Activated CD4-positive, alpha-beta T cell treated with anti-CD3 and anti-CD28 coated beads for 36 hours (primary cell): ENCODE data around the gene CDK5RAP3. TPM values are rescaled to one million over a fixed set of nuclear protein-coding genes. Genes with fewer than 3 reads are reported as not detected.
A peak's percentile ranks its signal among the peaks of the same experiment; 100 is the strongest.

Source experiments
- ATAC-seq: fragments of 200-7000 bp; cut with Tn5 transposase; one replicate; pipeline ENCODE4 v1.10.0; 2021; ENCODE audit warnings: mild to moderate bottlenecking, moderate library complexity
- CTCF ChIA-PET: fragments of 350-600 bp; sonication (Branson Sonifier 250); formaldehyde crosslinking; loops from one replicate; lab custom pipeline; 2021; ENCODE audit warnings: antibody characterized with exemption; lab: Charles Lee
- POLR2A ChIA-PET: fragments of 350-600 bp; sonication (Branson Sonifier 250); formaldehyde crosslinking; loops from one replicate; lab custom pipeline; 2021; ENCODE audit warnings: antibody characterized with exemption, inconsistent platforms; lab: Charles Lee
- DNase-seq: peaks from one replicate; pipeline ENCODE4 v3.0.0-alpha.2; 2020
- H3K27ac Mint-ChIP-seq: one replicate; pipeline ENCODE4 v1.8.0; 2021; ENCODE audit warnings: mixed read lengths
- H3K27me3 Mint-ChIP-seq: one replicate; pipeline ENCODE4 v1.8.0; 2021; ENCODE audit warnings: mixed read lengths
- H3K36me3 Mint-ChIP-seq: one replicate; pipeline ENCODE4 v1.8.0; 2021; ENCODE audit warnings: low read depth, mixed read lengths
- H3K4me1 Mint-ChIP-seq: one replicate; pipeline ENCODE4 v1.8.0; 2021; ENCODE audit warnings: mixed read lengths
- H3K4me3 Mint-ChIP-seq: one replicate; pipeline ENCODE4 v1.8.0; 2021; ENCODE audit warnings: mild to moderate bottlenecking, moderate library complexity, mixed read lengths
- H3K9me3 Mint-ChIP-seq: one replicate; pipeline ENCODE4 v1.8.0; 2021; ENCODE audit warnings: low read depth, mixed read lengths
- intact Hi-C, 2 experiments: fragments of 100-400 bp; cut with DNase I in 1 of 2; cut with micrococcal nuclease in 1 of 2; formaldehyde crosslinking; loops; one replicate each; pipeline versions ENCODE4 v1.14.2 to v1.15.1; 2022 to 2024; cut with DNase I, micrococcal nuclease
- total RNA-seq, 2 experiments: library from RNA; stranded (reverse); gene quantifications; one replicate each; pipeline ENCODE4 v1.2.3, GENCODE V29; 2021

CDK5RAP3 gene
- total RNA-seq, 2 experiments from 2014 or later: 147 to 156 TPM

DNA sequence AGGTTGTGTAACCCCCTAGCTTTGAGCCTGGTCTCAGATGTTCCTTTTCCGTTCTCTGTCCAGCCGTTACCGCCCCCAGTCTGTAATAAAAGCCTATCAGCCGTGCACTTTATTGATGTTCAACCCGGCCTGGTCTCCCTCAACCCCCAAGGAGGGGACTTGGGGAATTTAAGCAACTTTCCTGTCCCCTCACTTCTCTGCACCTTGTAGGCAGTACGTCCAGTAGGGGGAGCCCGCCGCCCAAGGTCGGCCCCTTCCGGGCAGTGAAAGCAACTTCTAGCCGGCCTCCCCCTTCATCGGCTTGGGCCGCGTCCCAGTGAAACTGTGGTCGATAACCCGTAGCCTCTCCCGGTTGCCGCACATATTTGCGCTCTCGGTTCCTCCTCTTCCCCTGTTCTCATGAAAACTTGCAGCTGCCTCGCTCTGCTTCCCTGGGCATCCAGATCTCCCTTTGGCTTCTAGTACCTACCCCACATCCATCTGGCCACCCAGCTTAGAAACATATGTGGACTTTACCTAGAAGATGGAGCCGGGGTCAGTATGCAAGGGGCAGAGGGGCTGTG is 21.6 kb upstream of the CDK5RAP3 start:
- ChIA-PET CTCF (interaction anchor here (0.7 to 12.5 kb wide), 25 partner anchors 8 to 283 kb away, joined by 3 to 222 read pairs (median 4); partner anchors contain the start of genes CDK5RAP3, LRRC46, MRPL10 and PNPO), POLR2A (no interaction called here)
- intact Hi-C loops: loop anchor here (1.0 to 10.0 kb wide), 5 partner anchors 21 to 1024 kb away; partner anchors contain the start of genes GOSR2 (in 1 of the 2), SCRN2 (in 1 of the 2) and UBE2Z (in 1 of the 2)
- no peaks in the 10 kb centered on the region for H3K27me3 Mint-ChIP-seq
- peaks cover 39% of the 10 kb centered on the region for H3K36me3 Mint-ChIP-seq
- ATAC-seq (peak; percentile 75), DNase-seq (peak; percentile 91)
- H3K27ac Mint-ChIP-seq: peak overlapping the region; percentile 66
- H3K4me1 Mint-ChIP-seq: peaks cover 42% of the 10 kb centered on the region
- no peaks in the 10 kb centered on the region for H3K9me3 Mint-ChIP-seq
- H3K4me3 Mint-ChIP-seq: peak overlapping the region; percentile 30

DNA sequence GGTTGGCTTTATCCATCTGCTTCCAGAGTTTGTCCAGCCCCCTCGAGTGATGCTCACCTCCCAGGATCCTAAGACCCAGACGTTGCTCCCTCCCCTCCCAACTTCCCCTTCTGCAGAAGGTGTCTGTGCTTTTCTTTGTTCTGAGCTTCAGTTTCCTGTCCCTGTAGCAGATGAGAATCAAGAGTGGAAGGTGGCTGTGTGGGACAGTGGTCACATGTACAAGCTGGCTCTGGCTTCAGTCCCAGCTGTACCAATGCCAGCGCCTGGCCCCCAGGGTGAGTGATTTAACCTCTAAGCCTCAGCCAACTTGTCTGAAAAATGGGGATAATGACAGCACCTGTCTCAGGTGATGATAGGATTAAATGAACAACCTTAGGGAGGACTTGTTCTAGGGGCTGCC is 21.0 kb upstream of the CDK5RAP3 start:
- H3K4me3 Mint-ChIP-seq: no peak overlapping the region
- DNase-seq (no peak), ATAC-seq (no peak)
- peaks cover 36% of the 10 kb centered on the region for H3K4me1 Mint-ChIP-seq
- H3K9me3 Mint-ChIP-seq: no peaks in the 10 kb centered on the region
- ChIA-PET POLR2A (interaction anchor here (1.2 to 1.3 kb wide), 2 partner anchors 9 to 20 kb away, joined by 3 to 6 read pairs; partner anchors contain the start of gene PNPO), CTCF (interaction anchor here (0.5 to 12.5 kb wide), 25 partner anchors 9 to 483 kb away, joined by 3 to 222 read pairs (median 4); partner anchors contain the start of genes CDK5RAP3, PNPO and SCRN2)
- peaks cover 35% of the 10 kb centered on the region for H3K36me3 Mint-ChIP-seq
- H3K27ac Mint-ChIP-seq: peak overlapping the region; percentile 58
- intact Hi-C loops: loop anchor here (1.0 to 10.0 kb wide), 5 partner anchors 20 to 1025 kb away; partner anchors contain the start of genes GOSR2 (in 1 of the 2), SCRN2 (in 1 of the 2) and UBE2Z (in 1 of the 2)
- H3K27me3 Mint-ChIP-seq: no peaks in the 10 kb centered on the region

DNA sequence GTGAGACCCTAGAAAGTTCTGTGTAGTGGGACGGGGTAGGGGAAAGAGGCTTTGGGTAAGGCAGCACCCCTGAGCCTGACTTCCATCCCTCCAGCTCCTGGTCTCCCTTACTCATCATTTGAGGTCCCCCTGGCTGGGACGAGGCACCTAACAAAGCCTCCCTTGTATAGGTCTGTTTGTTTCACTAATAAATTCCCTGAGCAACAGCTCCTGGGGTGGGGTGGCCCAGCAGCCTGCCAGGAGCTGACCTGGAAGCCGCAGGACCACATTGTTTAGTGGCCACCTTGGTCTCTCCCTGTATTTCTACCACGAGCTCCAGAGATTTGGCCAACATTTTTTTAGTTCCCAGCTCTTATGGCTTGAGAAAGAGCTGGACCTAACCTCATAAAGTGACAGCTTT is 20.5 kb upstream of the CDK5RAP3 start:
- intact Hi-C loops: no loop called here
- CTCF ChIA-PET: interaction anchor here (0.5 to 12.5 kb wide), 22 partner anchors 9 to 765 kb away, joined by 3 to 222 read pairs (median 4); partner anchors contain the start of genes CDK5RAP3, PNPO, SCRN2 and SP6
- peaks cover 30% of the 10 kb centered on the region for H3K36me3 Mint-ChIP-seq

DNA sequence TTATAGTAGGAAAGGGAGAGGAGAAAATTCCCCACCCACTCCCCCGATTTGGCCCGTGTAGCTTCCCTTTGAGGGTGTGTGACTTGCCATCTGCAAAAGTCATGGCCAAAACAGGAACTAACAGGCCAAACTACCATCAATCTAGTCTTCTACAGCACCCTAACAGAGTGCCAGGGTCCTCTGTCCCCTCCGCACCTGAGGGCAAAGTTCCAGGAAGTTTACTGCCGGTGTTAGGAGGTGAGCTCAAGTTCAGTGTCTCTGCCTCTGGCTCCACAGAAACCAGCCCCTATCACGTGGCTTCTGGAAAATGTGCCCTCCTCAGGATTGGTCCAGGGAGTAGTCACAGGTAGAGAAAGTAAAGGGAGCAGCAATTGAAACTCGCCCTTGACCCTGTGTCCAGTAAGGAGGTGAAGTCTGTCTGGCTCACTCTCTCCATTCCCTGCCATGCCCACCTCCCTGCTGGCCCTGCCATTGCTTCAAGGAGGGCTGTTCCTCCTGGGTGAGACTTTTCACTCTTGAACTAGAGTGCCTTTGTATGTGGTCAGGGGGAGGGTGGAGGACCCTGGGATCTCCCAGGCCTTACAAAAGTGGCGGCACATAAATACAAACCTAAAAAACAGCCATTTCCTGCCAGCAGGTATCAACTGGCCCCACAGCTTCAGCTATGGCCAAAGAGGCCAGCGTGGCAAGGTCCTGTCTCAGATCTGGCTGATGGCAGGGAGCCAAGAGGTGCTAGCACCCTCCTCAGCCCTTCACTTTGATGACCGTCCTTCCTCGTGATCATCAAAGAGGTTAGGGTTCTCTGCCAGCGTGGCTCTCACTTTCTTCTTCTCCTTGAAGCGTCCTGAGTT is 18.5 kb upstream of the CDK5RAP3 start:
- no peaks in the 10 kb centered on the region for H3K9me3 Mint-ChIP-seq
- H3K27ac Mint-ChIP-seq: no peak overlapping the region
- H3K27me3 Mint-ChIP-seq: no peaks in the 10 kb centered on the region
- DNase-seq (no peak), ATAC-seq (no peak)
- H3K4me1 Mint-ChIP-seq: peaks cover 14% of the 10 kb centered on the region
- intact Hi-C loops: no loop called here
- H3K4me3 Mint-ChIP-seq: no peak overlapping the region
- H3K36me3 Mint-ChIP-seq: peaks cover 19% of the 10 kb centered on the region
- ChIA-PET CTCF (interaction anchor here (0.7 to 12.5 kb wide), 4 partner anchors 9 to 57 kb away, joined by 3 to 222 read pairs (median 4); partner anchors contain the start of genes CDK5RAP3, PNPO and SP2), POLR2A (no interaction called here)

More for the DNA sequence above, 20.5 kb upstream of the CDK5RAP3 start:
- POLR2A ChIA-PET: interaction anchor here (1.2 to 1.3 kb wide), 2 partner anchors 9 to 20 kb away, joined by 3 to 6 read pairs; partner anchors contain the start of gene PNPO
- Mint-ChIP-seq H3K4me1 (peaks cover 31% of the 10 kb centered on the region), H3K4me3 (no peak overlapping the region), H3K9me3 (no peaks in the 10 kb centered on the region), H3K27me3 (no peaks in the 10 kb centered on the region), H3K27ac (no peak overlapping the region)
- ATAC-seq (no peak), DNase-seq (no peak)

DNA sequence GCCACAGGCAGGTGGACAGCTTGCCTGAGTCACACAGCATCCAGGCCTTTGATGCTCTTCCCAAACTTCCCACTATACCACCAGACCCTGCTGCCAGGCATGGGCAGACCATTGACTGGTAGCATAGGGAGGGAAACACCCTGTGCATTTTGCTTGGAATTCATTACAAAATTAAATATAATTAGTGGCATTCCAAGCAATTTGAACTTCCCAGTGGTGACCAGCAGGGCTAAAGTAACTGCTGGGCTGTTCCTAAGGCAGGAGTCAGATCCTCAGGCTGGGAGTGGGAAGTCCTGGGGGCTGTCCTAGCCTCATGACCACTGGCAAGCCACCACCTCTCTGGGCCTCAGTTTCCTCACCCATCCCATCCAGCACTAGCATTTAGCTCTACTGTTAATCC is 17.0 kb upstream of the CDK5RAP3 start:
- intact Hi-C loops: no loop called here
- Mint-ChIP-seq H3K4me3 (no peak overlapping the region), H3K27ac (no peak overlapping the region), H3K4me1 (peaks cover 13% of the 10 kb centered on the region), H3K27me3 (no peaks in the 10 kb centered on the region), H3K9me3 (no peaks in the 10 kb centered on the region), H3K36me3 (peaks cover 8% of the 10 kb centered on the region)
- no peak for DNase-seq
- ATAC-seq: no peak
- CTCF ChIA-PET: interaction anchor here (0.5 to 1.1 kb wide), 4 partner anchors 12 to 655 kb away, joined by 3 to 6 read pairs (median 4); partner anchors contain the start of gene CDK5RAP3
- POLR2A ChIA-PET: no interaction called here

DNA sequence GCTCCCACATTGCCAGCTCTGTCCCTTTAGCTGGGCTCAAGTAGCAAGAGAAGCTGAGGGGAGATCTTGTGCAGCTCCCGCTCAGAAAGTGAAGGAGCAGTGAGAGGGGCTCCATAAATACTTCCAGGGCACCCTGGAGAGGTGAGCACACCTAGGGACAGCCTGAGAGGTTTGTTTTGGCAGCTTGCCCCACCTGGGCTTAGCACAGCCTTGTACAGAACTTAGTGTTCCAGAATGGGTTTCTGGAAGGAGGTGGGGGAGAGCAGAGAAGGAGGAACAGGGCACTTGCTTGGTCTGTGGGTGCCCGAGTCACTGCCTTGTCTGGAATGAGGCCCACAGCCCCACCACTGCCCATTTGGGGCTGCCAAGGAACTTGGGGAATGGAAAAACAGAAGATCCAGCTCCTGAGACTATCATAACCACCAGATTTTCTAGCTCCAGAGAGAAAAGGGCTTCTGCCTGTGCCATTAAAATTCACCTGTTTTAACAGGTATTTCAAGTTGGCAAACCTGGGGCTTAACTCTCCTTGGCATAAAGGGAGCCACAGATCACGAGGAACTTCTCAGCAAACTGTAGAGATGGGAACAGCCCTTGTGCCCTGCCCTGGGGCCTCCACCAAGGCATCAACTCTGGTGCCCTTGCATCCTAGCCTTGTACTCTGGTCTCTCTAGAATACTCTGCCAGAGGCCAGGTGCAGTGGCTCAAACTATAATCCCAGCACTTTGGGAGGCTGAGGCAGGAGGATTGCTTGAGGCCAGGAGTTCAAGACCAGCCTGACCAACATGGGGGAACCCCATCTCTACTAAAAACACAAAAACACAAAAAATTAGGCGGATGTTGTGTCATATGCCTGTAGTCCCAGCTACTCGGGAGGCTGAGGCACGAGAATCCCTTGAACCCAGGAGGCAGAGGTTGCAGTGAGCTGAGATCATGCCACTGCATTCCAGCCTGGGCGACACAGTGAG is 15.1 kb upstream of the CDK5RAP3 start:
- DNase-seq (no peak), ATAC-seq (no peak)
- ChIA-PET POLR2A (interaction anchor here (0.6 to 1.4 kb wide), 2 partner anchors 14 to 74 kb away, joined by 3 to 5 read pairs; partner anchors contain the start of gene PNPO), CTCF (interaction anchor here (0.7 to 2.4 kb wide), 5 partner anchors 8 to 113 kb away, joined by 3 to 16 read pairs (median 3); partner anchors contain the start of gene CDK5RAP3)
- no peaks in the 10 kb centered on the region for H3K27me3 Mint-ChIP-seq
- H3K27ac Mint-ChIP-seq: no peak overlapping the region
- peaks cover 2% of the 10 kb centered on the region for H3K36me3 Mint-ChIP-seq
- intact Hi-C loops: no loop called here
- no peaks in the 10 kb centered on the region for H3K4me1 Mint-ChIP-seq
- no peaks in the 10 kb centered on the region for H3K9me3 Mint-ChIP-seq
- H3K4me3 Mint-ChIP-seq: no peak overlapping the region

DNA sequence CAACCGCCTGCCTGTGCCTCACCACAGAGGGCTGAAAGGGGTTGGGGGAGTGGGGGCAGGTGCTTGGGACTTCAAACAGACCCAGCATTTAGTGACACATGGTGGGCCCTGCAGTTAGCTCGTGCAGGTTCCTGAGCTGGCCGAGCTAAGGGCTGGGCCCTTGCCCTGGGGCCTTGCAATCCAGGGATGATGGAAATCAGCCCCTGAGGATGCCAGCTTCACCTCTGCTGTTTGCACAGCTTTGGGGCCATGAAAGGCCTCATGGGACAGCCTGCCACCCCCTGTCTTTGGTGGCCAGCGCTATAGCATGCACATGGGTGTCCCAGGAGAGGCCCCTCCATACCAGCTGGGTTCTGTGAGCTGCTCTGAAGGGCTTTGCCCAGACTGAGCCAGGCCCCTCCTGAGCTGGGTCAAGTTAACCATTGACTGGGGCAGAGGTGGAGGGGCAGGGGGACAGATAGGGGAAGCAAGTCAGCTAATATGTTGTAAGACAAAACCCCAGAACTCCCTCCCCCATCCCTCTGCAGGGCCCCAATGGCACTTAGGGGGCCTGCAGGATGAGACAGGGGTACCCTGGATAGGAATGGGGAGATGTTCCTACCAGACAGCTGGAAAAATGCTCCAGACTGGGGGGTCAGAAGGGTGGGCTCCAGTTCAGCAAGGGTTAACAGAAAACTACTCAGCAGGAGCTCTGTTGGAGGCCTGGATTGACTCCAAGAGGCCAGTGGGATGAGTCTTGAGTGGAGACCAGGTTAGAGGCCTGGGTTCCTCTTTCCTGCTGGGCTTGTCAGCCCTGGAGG is 13.9 kb upstream of the CDK5RAP3 start:
- H3K27me3 Mint-ChIP-seq: no peaks in the 10 kb centered on the region
- no peak overlapping the region for H3K27ac Mint-ChIP-seq
- intact Hi-C loops: no loop called here
- H3K4me3 Mint-ChIP-seq: no peak overlapping the region
- H3K4me1 Mint-ChIP-seq: no peaks in the 10 kb centered on the region
- DNase-seq: no peak
- no peak for ATAC-seq
- no peaks in the 10 kb centered on the region for H3K9me3 Mint-ChIP-seq
- POLR2A ChIA-PET: interaction anchor here (0.9 to 1.4 kb wide), 2 partner anchors 15 to 58 kb away, joined by 4 to 5 read pairs; partner anchors contain the start of gene PNPO
- CTCF ChIA-PET: interaction anchor here (0.6 to 2.4 kb wide), 10 partner anchors 9 to 677 kb away, joined by 3 to 16 read pairs (median 3); partner anchors contain the start of gene CDK5RAP3
- peaks cover 2% of the 10 kb centered on the region for H3K36me3 Mint-ChIP-seq

DNA sequence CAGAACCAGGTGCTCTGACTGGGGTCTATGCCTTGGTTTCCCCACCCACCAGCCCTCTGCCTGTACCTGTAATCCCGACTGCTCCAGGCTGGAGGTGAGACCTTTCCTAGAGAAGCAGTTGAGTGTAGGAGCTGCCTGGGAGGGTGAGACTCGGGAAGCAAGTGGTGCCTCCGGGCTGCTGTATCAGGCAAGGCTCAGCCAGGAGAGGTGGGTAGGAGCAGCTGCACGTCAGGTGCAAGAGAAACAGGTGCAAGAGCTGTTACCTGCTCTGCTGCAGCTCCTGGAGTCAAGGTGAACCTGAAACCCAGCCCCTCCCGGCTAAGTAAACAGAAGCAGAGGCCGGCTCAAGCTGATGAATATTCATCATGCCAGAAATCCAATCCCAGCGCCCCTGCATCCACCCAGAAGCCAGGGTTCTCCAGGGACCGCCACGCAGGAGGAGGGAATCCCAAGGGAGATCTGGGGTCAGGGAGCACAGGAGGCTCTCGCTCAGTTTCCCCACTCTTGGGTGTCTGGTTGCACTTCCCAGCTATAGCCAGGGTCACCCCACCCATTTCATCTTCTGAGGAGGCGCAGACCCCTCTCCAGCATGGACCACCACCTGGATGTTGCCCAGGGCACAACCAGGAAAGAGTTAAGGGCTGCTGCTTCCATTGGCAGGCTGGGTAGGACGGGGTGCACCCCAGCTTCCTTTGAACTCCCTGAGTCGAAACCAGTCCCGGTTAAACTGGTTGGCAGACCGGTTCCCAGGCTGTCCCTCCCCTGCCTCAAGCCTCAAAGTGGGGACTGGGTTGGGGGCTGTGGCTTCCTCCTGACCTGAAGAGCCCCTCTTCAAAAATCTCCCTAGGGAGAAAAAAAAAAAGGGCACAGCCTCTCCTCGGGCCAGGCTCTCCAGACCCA is 13.1 kb upstream of the CDK5RAP3 start, which contains the start of gene PRR15L:
PRR15L (minus strand) TSS at position 293 of the 900 bp plus-strand sequence. CDS start 4,649 bp downstream, outside the sequence.
- H3K36me3 Mint-ChIP-seq: no peaks in the 10 kb centered on the region
- ChIA-PET CTCF (interaction anchor here (0.7 to 1.6 kb wide), 8 partner anchors 9 to 53 kb away, joined by 3 to 5 read pairs (median 4); partner anchors contain the start of gene CDK5RAP3), POLR2A (interaction anchor here (0.9 kb wide), 1 partner anchor 57 kb away, joined by 4 read pairs; no protein-coding TSS in a partner anchor)
- no peaks in the 10 kb centered on the region for H3K27me3 Mint-ChIP-seq
- H3K27ac Mint-ChIP-seq: no peak within 1 kb of the TSS
- no peak for ATAC-seq
- H3K9me3 Mint-ChIP-seq: no peaks in the 10 kb centered on the region
- no peaks in the 10 kb centered on the region for H3K4me1 Mint-ChIP-seq
- intact Hi-C loops: no loop called here
- no peak within 1 kb of the TSS for H3K4me3 Mint-ChIP-seq
- DNase-seq: no peak
